Measurements from ENCODE around the gene NFAM1.
A peak's percentile ranks its signal among the peaks of the same experiment; 100 is the strongest.

NFAM1 gene

GRCh38 chr22:42439021-42439567 lies 6.9 kb upstream of the NFAM1 start:
- DNase-seq, result no peak

DNA sequence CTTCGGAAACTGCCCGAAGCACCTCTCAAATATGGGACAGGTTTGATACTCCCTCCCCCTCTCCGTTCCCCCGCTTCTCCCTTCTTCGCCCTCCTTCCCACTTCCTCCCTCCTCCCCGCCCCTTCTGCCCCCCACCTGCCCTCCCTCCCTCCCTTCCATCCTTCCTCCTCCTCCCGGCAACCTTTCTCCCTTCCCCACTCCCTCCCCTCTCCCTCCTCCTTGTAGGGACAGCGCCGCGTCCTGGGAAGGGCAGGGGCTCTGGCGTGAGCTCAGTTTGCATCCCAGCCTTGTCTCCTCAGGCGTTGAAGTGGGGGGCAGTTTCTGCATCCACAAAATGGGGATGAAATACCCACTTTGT lies 6.1 kb upstream of the NFAM1 start:
- no peak for DNase-seq

- DNase-seq, result peak; percentile 83
Observed at GRCh38 chr22:42437488-42438292, 5.5 kb upstream of the NFAM1 start.

- DNase-seq, result no peak
Observed at GRCh38 chr22:42436404-42436803, 4.2 kb upstream of the NFAM1 start.

DNA sequence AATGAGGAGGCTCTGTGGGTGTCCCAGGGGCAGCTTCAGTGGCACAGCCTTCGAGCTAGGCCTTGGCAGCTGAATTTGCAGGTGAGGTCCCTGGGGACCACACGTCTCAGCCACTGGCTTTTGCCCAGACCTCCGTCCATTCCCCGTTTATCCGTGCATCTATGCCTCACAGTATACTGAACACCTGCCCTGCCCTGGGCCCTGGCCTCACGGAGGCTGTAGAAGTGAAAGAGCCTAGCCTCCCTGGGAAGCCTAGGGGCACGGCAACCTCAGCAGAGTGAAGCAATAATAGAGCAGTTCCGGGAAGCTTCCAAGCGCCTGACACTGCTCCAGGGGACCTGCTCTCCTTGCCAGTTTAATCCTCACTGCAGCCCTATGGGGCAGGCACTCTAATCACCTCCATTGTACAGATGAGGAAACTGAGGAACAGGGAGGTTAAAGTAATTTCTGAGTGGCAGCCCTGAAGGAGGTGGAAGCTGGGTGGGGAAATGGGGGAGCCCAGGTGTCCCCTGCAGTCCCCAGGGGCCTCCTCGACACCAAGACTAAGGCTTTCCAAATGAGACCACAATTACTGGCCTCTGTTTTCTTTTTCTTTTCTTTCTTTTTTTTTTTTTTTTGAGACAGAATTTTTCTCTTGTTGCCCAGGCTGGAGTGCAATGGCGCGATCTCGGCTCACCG lies 2.7 kb upstream of the NFAM1 start:
- DNase-seq, result no peak

DNA sequence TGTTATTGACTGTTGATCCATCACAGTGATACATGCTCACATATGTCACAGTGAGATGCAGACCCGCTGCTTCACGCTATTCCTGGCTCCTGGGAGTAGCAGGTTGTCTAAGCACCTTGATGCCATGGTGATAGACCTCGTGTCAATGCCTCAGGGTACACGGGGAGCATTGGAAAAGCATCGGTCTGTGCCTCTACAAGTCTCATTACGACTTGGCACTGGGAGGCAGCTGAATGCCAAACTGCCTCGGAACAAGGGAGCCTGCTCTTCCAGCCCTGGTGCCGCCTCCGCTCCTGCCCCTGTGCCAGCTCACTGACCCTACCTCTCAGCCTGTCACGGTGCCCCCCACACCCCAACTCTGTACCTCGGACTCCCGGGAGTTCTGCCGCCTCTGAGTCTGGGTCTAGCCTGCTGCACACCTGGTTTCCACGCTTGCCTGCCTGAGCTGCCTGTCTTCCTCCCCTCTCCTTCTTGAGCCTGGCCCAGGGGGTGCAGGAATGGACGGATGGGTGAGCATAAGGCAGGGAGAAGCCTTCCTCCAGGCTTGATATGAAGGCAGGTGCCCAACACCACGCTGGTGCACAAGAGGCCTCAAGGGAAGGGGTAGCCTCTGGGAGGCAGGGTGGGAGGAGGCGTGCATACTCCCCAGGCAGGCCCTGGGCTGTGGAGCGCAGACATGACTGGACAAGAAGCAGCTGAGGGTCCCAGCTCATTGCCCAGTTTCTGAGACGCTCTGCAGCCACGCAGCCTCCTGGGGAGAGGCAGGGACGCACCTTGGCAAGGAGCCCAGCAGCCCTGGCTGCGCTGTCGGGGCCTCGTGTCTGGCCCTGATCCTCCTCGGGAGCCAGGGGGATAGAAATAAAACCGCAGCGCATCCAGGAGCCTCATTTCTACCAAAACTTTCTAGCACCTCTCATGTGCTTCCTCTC lies 1.8 kb upstream of the NFAM1 start:
- no peak for DNase-seq

DNA sequence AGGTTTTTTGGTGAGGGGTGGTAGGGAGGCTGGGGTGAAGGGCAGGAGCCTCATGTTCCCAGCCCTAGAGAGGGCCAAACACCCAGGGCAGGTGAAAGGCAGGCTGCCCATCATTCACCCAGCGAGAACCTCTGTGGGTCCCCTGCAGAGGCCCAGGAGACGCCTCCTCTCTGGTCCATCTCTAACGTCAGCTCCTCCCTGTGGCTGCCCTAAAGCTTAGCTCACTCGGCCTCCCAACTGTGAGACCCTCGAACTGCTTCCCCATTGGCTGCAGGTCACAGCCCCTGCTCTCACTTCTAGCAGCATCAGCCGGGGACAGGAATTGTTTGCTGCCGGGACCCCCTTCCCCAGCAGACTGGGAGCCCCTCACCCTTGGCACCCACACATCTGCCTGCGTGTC lies 615 bp upstream of the NFAM1 start:
- DNase-seq, result no peak

- no peak for DNase-seq
Observed at GRCh38 chr22:42431401-42432019, 693 bp downstream of the NFAM1 start.

- DNase-seq, result peak; percentile 19
Observed at GRCh38 chr22:42430528-42431125, 1.6 kb downstream of the NFAM1 start.

- no peak for DNase-seq
Observed at GRCh38 chr22:42428760-42429159, 3.4 kb downstream of the NFAM1 start.

- no peak for DNase-seq
Observed at GRCh38 chr22:42428025-42428424, 4.2 kb downstream of the NFAM1 start.

- DNase-seq, result no peak
Observed at GRCh38 chr22:42427167-42427566, 5.0 kb downstream of the NFAM1 start.

DNA sequence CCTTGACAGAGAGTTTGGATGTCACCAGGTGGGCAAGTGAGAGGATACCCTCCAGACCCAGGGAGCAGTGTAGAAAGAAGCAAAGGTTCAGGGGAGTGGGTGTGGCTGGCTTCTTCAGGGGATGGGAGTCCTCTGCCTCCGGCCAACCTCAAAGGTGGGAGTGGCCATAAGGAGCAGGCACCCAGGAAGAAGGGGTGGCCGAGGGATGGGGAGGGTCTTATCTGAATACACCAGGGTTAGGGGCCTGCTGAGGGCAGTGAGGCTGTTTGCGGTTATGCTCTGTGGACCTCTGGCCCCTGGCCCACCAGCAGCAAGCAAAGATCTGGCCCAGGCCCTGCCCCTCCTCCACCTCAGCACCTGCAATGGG lies 6.2 kb downstream of the NFAM1 start:
- no peak for DNase-seq

- DNase-seq, result no peak
Observed at GRCh38 chr22:42425337-42425988, 6.7 kb downstream of the NFAM1 start.

DNA sequence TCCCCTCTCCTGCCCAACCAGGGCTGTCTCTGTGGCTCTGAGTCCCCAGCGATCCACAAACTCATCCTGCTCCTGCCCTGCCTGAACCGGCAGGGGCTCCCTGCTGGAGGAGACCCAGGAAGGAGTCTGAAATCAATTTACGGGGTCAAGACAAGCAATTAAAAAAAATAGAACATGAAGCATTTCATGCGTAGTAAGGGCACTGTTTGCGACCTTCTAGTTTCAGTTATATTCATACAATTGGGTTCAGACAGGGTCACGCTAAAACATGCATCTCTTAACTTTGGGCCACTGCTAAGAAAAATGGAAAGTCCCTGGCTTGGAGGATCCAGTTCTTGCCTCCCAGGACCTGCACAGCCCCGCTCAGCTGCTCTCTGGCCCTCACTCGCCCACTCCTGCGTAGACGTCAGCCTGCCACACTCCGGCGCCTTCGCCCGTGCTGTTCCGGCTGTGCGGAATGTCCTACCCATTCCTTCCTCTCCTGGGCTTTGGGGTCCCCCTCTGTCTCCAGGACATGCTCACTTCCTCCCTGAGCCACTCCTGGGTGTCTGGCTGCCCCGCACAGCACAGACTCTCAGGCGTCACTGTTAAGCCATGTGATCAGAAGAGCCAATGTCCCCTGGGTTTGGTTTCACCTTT lies 12.8 kb downstream of the NFAM1 start:
- DNase-seq, result no peak

DNA sequence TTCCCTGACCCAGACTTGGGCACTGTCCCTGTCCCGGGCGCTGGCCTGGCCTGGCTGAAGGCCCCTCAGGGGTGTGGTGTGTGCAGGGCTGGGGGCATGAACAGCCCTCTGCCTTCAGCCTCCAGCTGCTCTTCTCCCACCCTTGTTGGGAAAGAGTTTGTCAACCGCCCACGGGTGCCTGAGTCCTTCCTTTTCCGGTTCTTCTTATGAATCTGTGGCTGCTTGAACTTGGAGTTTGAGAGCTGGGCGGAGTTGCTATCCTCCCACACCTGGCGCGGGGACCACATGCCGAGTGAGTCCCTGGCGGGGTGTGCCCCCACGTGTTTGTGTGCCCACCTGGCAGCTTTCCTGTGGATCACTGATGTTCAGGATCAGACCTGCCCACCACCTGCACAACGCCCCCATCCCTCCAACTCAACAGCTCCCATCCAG lies 13.4 kb downstream of the NFAM1 start:
- DNase-seq, result no peak

GRCh38 chr22:42417645-42418305 lies 14.4 kb downstream of the NFAM1 start:
- DNase-seq, result no peak

GRCh38 chr22:42416671-42417230 lies 15.5 kb downstream of the NFAM1 start:
- no peak for DNase-seq

- no peak for DNase-seq
Observed at GRCh38 chr22:42414565-42415303, 17.5 kb downstream of the NFAM1 start.

- DNase-seq, result no peak
Observed at GRCh38 chr22:42414021-42414420, 18.2 kb downstream of the NFAM1 start.

All from CD4-positive, alpha-beta T cell treated with Interferon gamma for 1 hour (primary cell).